Stimulated activated CD4-positive, alpha-beta T cell treated with anti-CD3 and anti-CD28 coated beads, Interleukin-15, amount 100 ng/mL, for 48 hours (primary cell): Measurements from ENCODE around the gene HDAC10.

Experiments used
- DNase-seq, 2 donors: peaks; one replicate each; pipeline ENCODE4 v3.0.0-alpha.2; 2020; ENCODE audit warnings: low read depth in 2 of 2

The HDAC10 gene

DNA sequence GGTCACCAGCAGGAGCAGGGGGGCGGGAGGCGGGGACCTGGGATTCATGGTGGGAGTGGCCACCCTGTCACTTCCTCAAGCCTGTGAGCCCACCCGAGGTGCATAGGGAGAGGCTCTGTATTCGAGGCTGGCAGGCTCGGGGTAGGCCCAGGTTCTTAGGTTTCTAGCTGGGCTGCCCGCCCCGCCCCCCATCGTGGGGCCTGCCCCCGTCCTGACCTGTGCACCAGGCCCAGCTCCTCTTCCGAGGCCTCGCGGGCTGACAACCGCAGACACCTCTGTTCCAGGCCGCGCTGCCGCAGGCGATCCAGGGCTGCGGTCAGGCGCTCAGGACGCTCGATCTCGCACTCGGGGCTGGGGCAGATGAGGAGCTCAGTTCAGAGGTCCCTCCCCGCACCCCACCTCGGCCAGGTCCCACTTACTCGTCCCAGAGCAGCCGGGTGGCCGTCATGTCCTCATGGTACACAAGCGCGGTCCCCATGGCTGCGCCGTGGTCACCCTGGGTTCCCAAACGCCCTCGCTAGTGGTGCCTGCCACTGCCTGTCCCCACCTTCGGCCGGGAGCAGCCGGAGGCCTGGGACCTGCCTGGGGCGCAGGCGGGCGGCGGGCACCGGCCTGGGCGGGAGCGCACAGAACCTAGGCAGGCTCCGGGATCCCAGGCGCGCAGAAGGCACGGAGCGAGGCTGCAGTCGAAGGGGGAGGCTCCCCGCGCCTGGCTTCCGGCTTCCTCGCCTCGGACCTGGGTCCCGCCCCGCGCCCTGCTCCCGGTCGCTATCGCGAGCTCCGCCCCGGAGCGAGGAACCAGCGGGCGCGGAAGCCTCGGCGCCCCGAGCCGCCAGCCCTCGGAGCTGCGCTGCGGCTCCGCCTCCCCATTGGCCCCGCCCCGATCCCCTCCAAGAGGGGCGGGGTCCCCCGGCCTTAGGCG is at the start of gene HDAC10:
Gene HDAC10 (minus strand): TSS at position 711 of the 922 bp plus-strand sequence. CDS start 233 bp downstream, at position 478.
- peak; percentile 74 to 84 for DNase-seq

- no peak for DNase-seq
These were observed 49.7 kb upstream of the HDAC10 start for GRCh38 chr22:50300620-50301257.

- DNase-seq: no peak
These were observed 48.9 kb upstream of the HDAC10 start for GRCh38 chr22:50299785-50300619.

GRCh38 chr22:50298937-50299784 is 48.1 kb upstream of the HDAC10 start:
- DNase-seq: no peak

GRCh38 chr22:50298266-50298637 is 47.2 kb upstream of the HDAC10 start:
- no peak for DNase-seq

- DNase-seq: no peak
These were observed 46.6 kb upstream of the HDAC10 start for GRCh38 chr22:50297510-50298265.

GRCh38 chr22:50296658-50297490 is 45.8 kb upstream of the HDAC10 start:
- DNase-seq: no peak

GRCh38 chr22:50294319-50294656 is 43.2 kb upstream of the HDAC10 start:
- no peak for DNase-seq

- no peak for DNase-seq
These were observed 42.6 kb upstream of the HDAC10 start for GRCh38 chr22:50293441-50294318.

DNA sequence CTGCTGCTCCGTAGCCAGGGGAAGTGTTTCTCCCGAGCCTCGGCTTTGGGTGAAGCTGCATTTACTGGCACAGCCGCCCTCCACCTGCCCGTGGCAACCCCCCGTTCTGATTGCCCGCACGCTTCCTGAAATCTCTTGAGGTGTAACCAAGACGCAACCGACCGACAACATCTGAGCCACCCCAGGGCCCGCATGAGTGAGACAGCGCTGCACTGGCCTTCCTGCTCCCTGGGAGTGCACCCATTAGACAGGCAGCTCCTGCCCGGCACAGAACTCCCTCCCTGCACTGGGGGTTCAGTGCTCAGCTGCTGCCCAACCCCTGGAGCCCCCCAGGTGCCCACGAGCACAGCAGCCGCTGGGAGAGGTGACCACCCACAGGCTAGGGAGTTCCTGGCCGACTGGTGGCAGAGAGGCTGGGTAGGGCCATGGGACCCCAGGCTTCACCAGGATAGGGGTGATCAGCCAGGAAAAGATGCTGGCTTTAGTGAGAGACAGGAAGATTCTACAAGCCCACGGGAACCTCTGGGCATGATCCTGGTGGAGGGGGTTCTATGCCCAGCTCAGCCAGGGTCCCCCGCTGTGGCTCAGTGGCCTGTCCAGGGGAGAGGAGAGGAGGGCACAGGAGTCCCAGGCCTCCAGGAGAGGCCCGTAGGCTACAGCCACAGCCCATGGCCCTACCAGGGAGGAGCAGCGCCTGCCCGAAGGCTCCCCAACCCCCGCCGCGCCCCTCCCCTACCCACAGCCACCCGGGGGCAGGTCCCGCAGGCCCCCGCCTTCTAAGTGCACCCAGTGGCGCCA is 41.8 kb upstream of the HDAC10 start:
- no peak for DNase-seq

DNA sequence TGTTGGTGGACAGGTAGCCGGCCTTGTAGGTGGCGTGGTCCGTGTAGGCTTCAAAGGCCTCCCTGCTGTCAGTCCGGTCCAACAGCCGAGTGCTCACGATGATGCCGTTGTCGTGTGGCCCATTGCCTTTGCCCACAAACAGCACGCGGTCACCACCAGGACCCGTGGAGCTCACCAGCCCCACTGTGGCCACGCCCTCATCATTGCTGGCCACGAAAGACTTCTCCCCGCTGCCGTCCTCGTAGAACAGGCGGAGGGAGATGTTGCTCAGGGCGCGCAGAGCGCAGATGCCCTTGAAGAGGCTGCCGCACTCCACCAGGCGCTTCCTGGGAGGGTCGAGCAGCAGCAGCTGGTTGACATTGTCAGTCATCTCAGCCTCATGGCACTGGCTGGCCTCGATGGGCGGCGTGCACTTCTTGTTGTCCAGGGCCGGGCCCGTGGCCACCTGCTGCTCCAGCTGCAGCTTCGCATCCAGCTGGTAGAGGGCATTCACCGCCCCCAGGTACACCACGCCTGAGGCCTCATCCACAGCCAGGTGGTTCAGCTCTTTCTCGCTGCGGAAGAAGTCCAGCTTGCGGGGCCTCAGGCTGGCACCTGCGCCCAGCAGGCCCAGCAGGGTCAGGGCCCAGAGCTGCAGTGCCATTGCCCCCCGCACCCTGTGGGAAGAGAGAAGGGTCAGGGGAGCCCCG is 39.0 kb upstream of the HDAC10 start:
- DNase-seq: no peak

- DNase-seq: no peak
These were observed 38.3 kb upstream of the HDAC10 start for GRCh38 chr22:50289151-50289941.

DNA sequence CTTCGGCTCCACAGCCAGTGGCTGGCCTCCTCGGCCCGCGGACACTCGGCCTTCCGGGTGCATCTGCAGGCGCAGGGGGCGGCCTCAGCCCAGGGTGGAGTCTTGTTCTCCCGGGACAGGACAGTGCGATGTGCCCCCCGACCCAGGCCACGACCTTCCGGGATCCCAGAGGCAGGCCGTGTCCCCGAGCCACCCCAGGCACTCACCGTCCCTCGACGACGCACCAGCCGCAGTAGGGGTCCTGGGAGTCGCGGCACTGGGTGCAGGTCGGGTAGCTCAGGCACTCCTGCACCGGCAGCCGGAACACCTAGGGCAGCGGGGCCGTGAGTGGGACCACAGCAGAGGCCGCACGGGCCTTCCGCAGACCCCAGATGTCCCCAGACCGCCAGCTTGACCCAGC is 36.7 kb upstream of the HDAC10 start:
- DNase-seq: no peak

DNA sequence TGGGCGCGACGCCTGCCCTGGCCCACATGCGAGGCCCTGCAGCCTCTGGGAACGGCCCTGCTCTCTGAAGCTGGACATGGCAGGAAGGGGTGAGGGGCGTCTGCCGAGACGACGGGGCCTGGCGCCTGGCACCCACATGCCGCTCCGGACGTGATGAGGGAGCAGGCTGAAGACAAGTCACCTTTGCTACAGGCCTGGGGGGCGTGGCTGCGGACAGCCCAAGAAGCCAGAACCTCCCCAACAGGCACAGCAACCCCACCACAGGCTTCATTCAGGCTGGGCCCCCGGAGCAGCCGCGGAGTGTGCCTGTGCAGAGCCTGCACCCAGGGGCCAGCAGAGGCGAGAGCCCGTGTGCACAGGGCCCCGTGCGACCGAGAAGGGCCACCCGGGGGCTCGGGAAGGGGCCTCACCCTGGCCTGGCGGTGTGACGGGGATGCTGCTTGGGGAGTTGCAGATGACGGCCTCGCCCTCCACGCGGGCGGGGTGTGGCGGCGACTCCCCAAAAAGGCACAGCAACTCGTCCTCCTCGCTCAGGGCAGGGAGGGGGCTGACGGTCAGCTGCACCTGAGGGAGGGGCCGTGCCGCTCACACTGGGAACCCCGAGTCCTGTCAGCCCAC is 35.7 kb upstream of the HDAC10 start:
- DNase-seq: no peak

DNA sequence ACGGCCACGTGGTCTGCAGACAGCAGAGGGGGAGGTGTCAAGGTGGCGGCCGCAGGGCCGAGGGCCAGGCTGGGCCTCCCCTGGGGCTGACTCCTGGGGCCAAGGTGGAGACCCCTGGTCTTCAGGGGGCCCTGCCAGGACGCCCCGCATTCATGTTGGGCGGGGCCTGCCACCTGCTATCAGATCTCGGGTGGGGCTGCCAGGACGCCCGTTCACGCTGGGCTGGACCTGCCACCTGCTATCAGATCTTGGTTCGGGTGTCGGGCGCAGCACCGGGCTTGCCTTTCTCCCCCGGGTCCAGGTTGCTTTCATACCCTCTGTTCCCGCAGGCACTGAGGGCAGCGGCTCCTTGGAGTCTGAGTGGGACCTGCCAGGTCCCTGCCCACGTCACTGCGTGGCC is 35.2 kb upstream of the HDAC10 start:
- DNase-seq: no peak
